GM12878 (cell line): Measurements from ENCODE around the gene NR1I3. TPM values are rescaled to one million over a fixed set of nuclear protein-coding genes. Genes with fewer than 3 reads are reported as not detected.

ENCODE experiments used
- ATAC-seq: fragments of 200-7000 bp; cut with Tn5 transposase; 3 replicates; pipeline ENCODE4 v1.9.1; 2020; ENCODE audit warnings: mild to moderate bottlenecking, moderate library complexity
- BruUV-seq: library from RNA; stranded (reverse); fragments of 400-500 nt; replicated peaks from 2 replicates; lab custom pipeline; 2021; lab: Mats Ljungman, UMichigan
- CTCF ChIA-PET: fragments of 300-600 bp; sonication (Branson Sonifier 250); formaldehyde crosslinking; extraction: SDS; loops from one replicate; lab custom pipeline; 2021; ENCODE audit warnings: inconsistent platforms; lab: Yijun Ruan, JAX
- POLR2A ChIA-PET: fragments of 350-600 bp; formaldehyde crosslinking; extraction: SDS; loops from one replicate; lab custom pipeline; 2021; ENCODE audit warnings: inconsistent platforms; lab: Charles Lee
- RAD21 ChIA-PET: fragments of 300-600 bp; sonication (Branson Sonifier 250); formaldehyde crosslinking; loops from one replicate; lab custom pipeline; 2023; ENCODE audit warnings: antibody characterized with exemption; ENCODE audit not compliant: unreplicated experiment; lab: Charles Lee
- SMC1A ChIA-PET: fragments of 300-600 bp; sonication (Branson Sonifier 250); formaldehyde crosslinking; loops from one replicate; lab custom pipeline; 2023; ENCODE audit not compliant: unreplicated experiment, uncharacterized antibody; lab: Charles Lee
- DNase-seq: peaks from one replicate; pipeline ENCODE4 v3.0.0-alpha.2; 2011; ENCODE audit warnings: low read depth, low spot score
- FAIRE-seq: peaks from 3 replicates; lab custom pipeline; 2011; peaks lifted over from hg19 to GRCh38; lab: Jason Lieb, UNC
- H2AFZ ChIP-seq: 2 replicates; pipeline ENCODE4 v1.6.0; 2011; ENCODE audit warnings: low read depth, low read length, control low read depth; ENCODE audit not compliant: control insufficient read depth
- H3K27ac ChIP-seq: 2 replicates; pipeline ENCODE4 v1.5.1; 2011; ENCODE audit warnings: control low read depth; ENCODE audit not compliant: control insufficient read depth, insufficient read depth
- H3K27me3 ChIP-seq, 2 experiments: replicated peaks in 1 of 2; 2 replicates each; pipeline versions ENCODE4 v1.6.0 to v1.6.1; 2011; ENCODE audit warnings: low read length in 1 of 2; ENCODE audit not compliant: control insufficient read depth in 2 of 2, insufficient read depth in 2 of 2
- H3K36me3 ChIP-seq, 2 experiments: 2 replicates each; pipeline ENCODE4 v1.5.1; 2011; ENCODE audit warnings: low read length in 1 of 2; ENCODE audit not compliant: control insufficient read depth in 2 of 2, insufficient read depth in 2 of 2
- H3K4me1 ChIP-seq: 2 replicates; pipeline ENCODE4 v1.6.1; 2011; ENCODE audit warnings: mild to moderate bottlenecking, low read length, moderate library complexity, mixed read lengths; ENCODE audit not compliant: control insufficient read depth, insufficient read depth
- H3K4me2 ChIP-seq: 2 replicates; pipeline ENCODE4 v1.6.0; 2011; ENCODE audit warnings: control low read depth; ENCODE audit not compliant: control insufficient read depth, insufficient read depth
- H3K4me3 ChIP-seq: fragments of 200-600 bp; sonication (generic); 2 replicates; pipeline ENCODE4 v1.5.1; 2016
- H3K79me2 ChIP-seq: 2 replicates; pipeline ENCODE4 v1.6.0; 2011; ENCODE audit warnings: low read length; ENCODE audit not compliant: control insufficient read depth, insufficient read depth
- H3K9ac ChIP-seq: 2 replicates; pipeline ENCODE4 v1.8.0; 2011; ENCODE audit warnings: low read length, control low read depth, mixed read lengths; ENCODE audit not compliant: control insufficient read depth, insufficient read depth
- H3K9me3 ChIP-seq: replicated peaks from 3 replicates; pipeline ENCODE4 v1.5.1; 2011; ENCODE audit warnings: mild to moderate bottlenecking, low read length; ENCODE audit not compliant: control insufficient read depth, insufficient read depth
- H4K20me1 ChIP-seq: 2 replicates; pipeline ENCODE4 v1.6.0; 2011; ENCODE audit not compliant: control insufficient read depth, insufficient read depth
- CREB1 ChIP-seq: IDR thresholded peaks from 2 replicates; pipeline ENCODE4 v1.6.1; 2012; ENCODE audit warnings: low read depth, mild to moderate bottlenecking, inconsistent platforms
- E4F1 ChIP-seq: fragments of 450-650 bp; IDR thresholded peaks from 2 replicates; pipeline ENCODE4 v1.6.1; 2018; ENCODE audit warnings: borderline replicate concordance, mild to moderate bottlenecking; ENCODE audit not compliant: partially characterized antibody
- JUNB ChIP-seq: IDR thresholded peaks from 2 replicates; pipeline ENCODE4 v1.6.1; 2016; ENCODE audit warnings: antibody characterized with exemption, mild to moderate bottlenecking
- KAT2A ChIP-seq: conservative IDR thresholded peaks from 2 replicates; pipeline ENCODE4 v1.6.1; 2011; ENCODE audit warnings: low read depth, low read length; ENCODE audit not compliant: control insufficient read depth
- MAX ChIP-seq: IDR thresholded peaks from 2 replicates; pipeline ENCODE4 v1.6.1; 2012; ENCODE audit warnings: low read depth, low read length, improper control_type of control experiment
- POLR2AphosphoS2 ChIP-seq: IDR thresholded peaks from 2 replicates; pipeline ENCODE4 v1.6.1; 2011; ENCODE audit warnings: low read depth, mild to moderate bottlenecking, low read length, improper control_type of control experiment, moderate library complexity
- POU2F2 ChIP-seq: IDR thresholded peaks from 3 replicates; pipeline ENCODE4 v1.6.1; 2011; ENCODE audit warnings: low read depth, mild to moderate bottlenecking, low read length, borderline replicate concordance
- RCOR1 ChIP-seq: conservative IDR thresholded peaks from 2 replicates; pipeline ENCODE4 v1.6.1; 2012; ENCODE audit warnings: low read depth, low read length, improper control_type of control experiment
- SKIL ChIP-seq: fragments of 450-650 bp; IDR thresholded peaks from 2 replicates; pipeline ENCODE4 v1.6.1; 2017; ENCODE audit warnings: mild to moderate bottlenecking, low read depth, inconsistent platforms; ENCODE audit not compliant: poor library complexity, severe bottlenecking
- USF2 ChIP-seq: IDR thresholded peaks from 2 replicates; pipeline ENCODE4 v1.6.1; 2011; ENCODE audit warnings: low read depth, low read length, improper control_type of control experiment, borderline replicate concordance
- WRNIP1 ChIP-seq: IDR thresholded peaks from 2 replicates; pipeline ENCODE4 v1.6.1; 2011; ENCODE audit warnings: low read depth, low read length, improper control_type of control experiment, borderline replicate concordance
- ZBTB4 ChIP-seq: fragments of 450-650 bp; formaldehyde crosslinking; IDR thresholded peaks from 2 replicates; pipeline ENCODE4 v1.4.0; 2022; ENCODE audit warnings: mild to moderate bottlenecking, moderate library complexity
- ZNF24 ChIP-seq: fragments of 450-650 bp; IDR thresholded peaks from 2 replicates; pipeline ENCODE4 v1.6.1; 2017; ENCODE audit warnings: antibody characterized with exemption, mild to moderate bottlenecking
- ZNF384 ChIP-seq: IDR thresholded peaks from 2 replicates; pipeline ENCODE4 v1.6.1; 2012; ENCODE audit warnings: low read depth, mild to moderate bottlenecking, low read length, improper control_type of control experiment, borderline replicate concordance
- WGBS: methylation state at CpG from one replicate; pipeline ENCODE4 v1.1.6; 2016; ENCODE audit warnings: low lambda C conversion rate; ENCODE audit not compliant: insufficient replicate concordance, insufficient coverage; ENCODE audit errors: missing lambda C conversion rate; 5-methylcytosine and 5-hydroxymethylcytosine counted together
- in situ Hi-C: fragments of 300-500 bp; cut with MboI; formaldehyde crosslinking; loops from 9 replicates; pipeline ENCODE4 v1.14.3; 2018; ENCODE audit warnings: mixed read lengths
- intact Hi-C: fragments of 100-400 bp; cut with micrococcal nuclease; formaldehyde crosslinking; loops from one replicate; pipeline ENCODE4 v1.14.2; 2022; ENCODE audit not compliant: unreplicated experiment
- polyA plus RNA-seq, 11 experiments: library from polyadenylated mRNA; depleted of rRNA in 4 of 11; unstranded in 6 of 11; stranded (reverse) in 5 of 11; fragments of >200 nt; fragmentation: Nextera tagmentation in 4 of 11; fragmentation: Illumina TruSeq in 1 of 11; extraction: Ambion mirVana in 4 of 11; extraction: Trizol in 1 of 11; gene quantifications; 1 replicate in 1 of 11; 2 replicates in 10 of 11; pipeline versions ENCODE4 v1.2.1 to v1.2.3, GENCODE V29; 2011 to 2016; ENCODE audit warnings: inconsistent platforms in 2 of 11, missing spikeins in 2 of 11, low read depth in 1 of 11
- total RNA-seq, 4 experiments: library from RNA; depleted of rRNA in 3 of 4; stranded (reverse); fragments of >200 nt in 3 of 4; fragmentation: Illumina TruSeq in 1 of 4; extraction: Trizol in 1 of 4; gene quantifications; 2 replicates each; pipeline versions ENCODE4 v1.2.1 to v1.2.3, GENCODE V29; 2013 to 2021
- TF ChIP-seq, protein P1 (sequence below): IDR thresholded peaks from 2 replicates; pipeline ENCODE4 v1.6.1; 2011; ENCODE audit warnings: low read depth, mild to moderate bottlenecking, low read length, moderate library complexity, borderline replicate concordance; ENCODE audit errors: extremely low read depth

Gene NR1I3
- total and polyA plus RNA-seq, 10 of the 15 experiments (the other 5 are each of a cell fraction or from before 2014, with no cell fraction given), result 0.13 to 0.52 (median 0.24) TPM; not detected in 7

GRCh38 chr1:161267321-161267720 lies 29.3 kb upstream of the NR1I3 start:
- no peak overlapping the region for H3K4me2 ChIP-seq
- ATAC-seq (no peak), DNase-seq (no peak), FAIRE-seq (no peak)
- intact Hi-C loops (no loop called here), in situ Hi-C loops (no loop called here)
- H2AFZ ChIP-seq, result no peak overlapping the region
- ChIA-PET RAD21 (no interaction called here), POLR2A (no interaction called here), CTCF (interaction anchor here (1.3 to 2.0 kb wide), 2 partner anchors 22 to 64 kb away, joined by 3 to 7 read pairs; no protein-coding TSS in a partner anchor), SMC1A (no interaction called here)
- no peak overlapping the region for H3K27ac ChIP-seq
- H3K36me3 ChIP-seq, result no peaks in the 10 kb centered on the region
- H3K9ac ChIP-seq, result no peak overlapping the region
- no peaks in the 10 kb centered on the region for H3K9me3 ChIP-seq
- no TSS peak for BruUV-seq
- no peaks in the 10 kb centered on the region for H3K27me3 ChIP-seq
- H3K79me2 ChIP-seq, result no peaks in the 10 kb centered on the region
- no peaks in the 10 kb centered on the region for H4K20me1 ChIP-seq
- H3K4me3 ChIP-seq, result no peak overlapping the region
- WGBS, result 19% methylated on average over 3 of the region's 3 CpGs
- no peaks in the 10 kb centered on the region for H3K4me1 ChIP-seq
- TF ChIP-seq E4F1, result no peak
- no peak for TF ChIP-seq JUNB
- no peak for TF ChIP-seq USF2
- TF ChIP-seq CREB1, result no peak
- TF ChIP-seq, protein P1, sequence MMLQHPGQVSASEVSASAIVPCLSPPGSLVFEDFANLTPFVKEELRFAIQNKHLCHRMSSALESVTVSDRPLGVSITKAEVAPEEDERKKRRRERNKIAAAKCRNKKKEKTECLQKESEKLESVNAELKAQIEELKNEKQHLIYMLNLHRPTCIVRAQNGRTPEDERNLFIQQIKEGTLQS, result no peak
- no peak for TF ChIP-seq WRNIP1
- no peak for TF ChIP-seq ZNF24
- no peak for TF ChIP-seq KAT2A
- TF ChIP-seq RCOR1, result no peak
- no peak for TF ChIP-seq ZNF384
- no peak for TF ChIP-seq SKIL
- TF ChIP-seq ZBTB4 (CRISPR knock-in tag), result no peak
- TF ChIP-seq POU2F2, result no peak
- no peak for TF ChIP-seq POLR2AphosphoS2
- no peak for TF ChIP-seq MAX
